MM.1S (cell line): ENCODE data around the gene LRRC63.

ENCODE experiments used
- DNase-seq: peaks from one replicate; pipeline ENCODE4 v3.0.0-alpha.2; 2015
- H2AFZ ChIP-seq: fragments of 300-600 bp; sonication (generic); 2 replicates; pipeline ENCODE4 v1.6.0; 2016; ENCODE audit warnings: antibody characterized with exemption, low read length
- H3F3A ChIP-seq: fragments of 300-600 bp; sonication (generic); 2 replicates; pipeline ENCODE4 v1.6.1; 2016; ENCODE audit warnings: mild to moderate bottlenecking, antibody characterized with exemption, low read length, moderate library complexity, mixed read lengths; ENCODE audit not compliant: insufficient read depth
- H3K27ac ChIP-seq: fragments of 300-600 bp; sonication (generic); 2 replicates; pipeline ENCODE4 v1.5.1; 2016; ENCODE audit warnings: mild to moderate bottlenecking, low read length
- H3K27me3 ChIP-seq: fragments of 300-600 bp; sonication (generic); replicated peaks from 2 replicates; pipeline ENCODE4 v1.6.0; 2016; ENCODE audit warnings: low read length; ENCODE audit not compliant: insufficient read depth
- H3K36me3 ChIP-seq: fragments of 300-600 bp; sonication (generic); replicated peaks from 2 replicates; pipeline ENCODE4 v1.6.1; 2016; ENCODE audit warnings: mild to moderate bottlenecking, low read length, mixed read lengths; ENCODE audit not compliant: insufficient read depth
- H3K4me1 ChIP-seq: fragments of 300-600 bp; sonication (generic); 2 replicates; pipeline ENCODE4 v1.6.1; 2016; ENCODE audit warnings: low read length, mixed read lengths
- H3K4me2 ChIP-seq: fragments of 300-600 bp; sonication (generic); 2 replicates; pipeline ENCODE4 v1.6.0; 2016; ENCODE audit warnings: low read depth, low read length
- H3K4me3 ChIP-seq: fragments of 300-600 bp; sonication (generic); 2 replicates; pipeline ENCODE4 v1.5.1; 2016; ENCODE audit warnings: low read length, mixed read lengths
- H3K79me2 ChIP-seq: fragments of 300-600 bp; sonication (generic); 2 replicates; pipeline ENCODE4 v1.6.1; 2016; ENCODE audit warnings: mixed run types, low read length, mixed read lengths
- H3K9ac ChIP-seq: fragments of 300-600 bp; sonication (generic); 2 replicates; pipeline ENCODE4 v1.6.1; 2016; ENCODE audit warnings: low read length, mixed read lengths
- H3K9me2 ChIP-seq: fragments of 300-600 bp; sonication (generic); replicated peaks from 2 replicates; pipeline ENCODE4 v1.6.1; 2016; ENCODE audit warnings: mild to moderate bottlenecking, low read length, mixed read lengths; ENCODE audit not compliant: insufficient read depth
- H3K9me3 ChIP-seq: fragments of 300-600 bp; sonication (generic); replicated peaks from 2 replicates; pipeline ENCODE4 v1.6.1; 2016; ENCODE audit warnings: mild to moderate bottlenecking, low read length, mixed read lengths; ENCODE audit not compliant: insufficient read depth
- H4K20me1 ChIP-seq: fragments of 300-600 bp; sonication (generic); 2 replicates; pipeline ENCODE4 v1.6.1; 2016; ENCODE audit warnings: mild to moderate bottlenecking, low read length, moderate library complexity, mixed read lengths; ENCODE audit not compliant: insufficient read depth
- EZH2 ChIP-seq: fragments of 300-600 bp; sonication (generic); optimal IDR thresholded peaks from 2 replicates; pipeline ENCODE3; 2017; ENCODE audit warnings: low read depth, mild to moderate bottlenecking, antibody characterized with exemption, low read length, mixed read lengths
- EZH2phosphoT487 ChIP-seq: fragments of 300-600 bp; sonication (generic); IDR thresholded peaks from 2 replicates; pipeline ENCODE4 v1.6.1; 2018; ENCODE audit warnings: antibody characterized with exemption, low read length
- TF ChIP-seq, protein P1 (sequence below): fragments of 300-600 bp; sonication (generic); IDR thresholded peaks from 2 replicates; pipeline ENCODE4 v1.5.1; 2016; ENCODE audit warnings: antibody characterized with exemption, low read length, mixed read lengths

LRRC63 gene

DNA sequence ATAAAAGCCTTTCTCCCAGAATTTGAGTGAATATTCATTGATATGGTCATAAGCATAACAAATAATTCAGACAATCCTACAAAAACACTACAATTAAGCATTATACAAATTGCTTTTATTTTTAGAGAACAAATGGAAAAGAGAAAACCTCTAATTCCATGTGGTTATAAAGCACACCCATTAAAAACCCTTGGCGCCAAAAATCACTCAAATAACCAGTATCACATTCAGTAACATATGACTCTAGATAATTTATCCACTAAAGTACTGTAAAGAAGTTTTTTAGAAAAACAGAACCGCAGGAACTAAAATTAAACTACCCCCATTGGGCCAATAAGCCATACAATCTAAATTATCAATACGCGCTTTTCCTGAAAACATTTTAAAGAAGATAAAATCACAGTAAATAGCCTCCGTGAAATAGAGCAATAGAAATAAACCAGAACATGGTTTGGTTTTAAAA is 30.3 kb upstream of the LRRC63 start:
- Histone ChIP-seq H3K79me2 (peaks cover 70% of the 10 kb centered on the region), H2AFZ (no peak overlapping the region), H3K27me3 (no peaks in the 10 kb centered on the region), H3K4me2 (peak overlapping the region; percentile 66), H3F3A (peaks cover 40% of the 10 kb centered on the region), H3K4me3 (peak overlapping the region; percentile 81), H3K9me2 (no peaks in the 10 kb centered on the region), H3K36me3 (no peaks in the 10 kb centered on the region), H4K20me1 (peaks cover 9% of the 10 kb centered on the region), H3K9ac (peak overlapping the region; percentile 82), H3K4me1 (peaks cover 23% of the 10 kb centered on the region), H3K9me3 (no peaks in the 10 kb centered on the region), H3K27ac (peak overlapping the region; percentile 99)
- no peak for DNase-seq
- TF ChIP-seq, protein P1, sequence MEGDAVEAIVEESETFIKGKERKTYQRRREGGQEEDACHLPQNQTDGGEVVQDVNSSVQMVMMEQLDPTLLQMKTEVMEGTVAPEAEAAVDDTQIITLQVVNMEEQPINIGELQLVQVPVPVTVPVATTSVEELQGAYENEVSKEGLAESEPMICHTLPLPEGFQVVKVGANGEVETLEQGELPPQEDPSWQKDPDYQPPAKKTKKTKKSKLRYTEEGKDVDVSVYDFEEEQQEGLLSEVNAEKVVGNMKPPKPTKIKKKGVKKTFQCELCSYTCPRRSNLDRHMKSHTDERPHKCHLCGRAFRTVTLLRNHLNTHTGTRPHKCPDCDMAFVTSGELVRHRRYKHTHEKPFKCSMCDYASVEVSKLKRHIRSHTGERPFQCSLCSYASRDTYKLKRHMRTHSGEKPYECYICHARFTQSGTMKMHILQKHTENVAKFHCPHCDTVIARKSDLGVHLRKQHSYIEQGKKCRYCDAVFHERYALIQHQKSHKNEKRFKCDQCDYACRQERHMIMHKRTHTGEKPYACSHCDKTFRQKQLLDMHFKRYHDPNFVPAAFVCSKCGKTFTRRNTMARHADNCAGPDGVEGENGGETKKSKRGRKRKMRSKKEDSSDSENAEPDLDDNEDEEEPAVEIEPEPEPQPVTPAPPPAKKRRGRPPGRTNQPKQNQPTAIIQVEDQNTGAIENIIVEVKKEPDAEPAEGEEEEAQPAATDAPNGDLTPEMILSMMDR: no peak
- no peak for TF ChIP-seq EZH2phosphoT487
- no peak for TF ChIP-seq EZH2

GRCh38 chr13:46181840-46182490 is 29.8 kb upstream of the LRRC63 start, which contains the start of gene LCP1:
Gene LCP1, minus strand, starts transcription at chr13:46182177. Its CDS starts 22,515 bp downstream, at chr13:46159662.
- Histone ChIP-seq H3K36me3 (no peaks in the 10 kb centered on the region), H3K27me3 (no peaks in the 10 kb centered on the region), H3K9ac (peak within 1 kb of the TSS; percentile 82), H4K20me1 (peaks cover 9% of the 10 kb centered on the region), H3K27ac (peak within 1 kb of the TSS; percentile 99), H3K79me2 (peaks cover 65% of the 10 kb centered on the region), H3K4me2 (peak within 1 kb of the TSS; percentile 89), H3K9me3 (no peaks in the 10 kb centered on the region), H3K9me2 (no peaks in the 10 kb centered on the region), H2AFZ (peak within 1 kb of the TSS; percentile 74), H3K4me3 (peak within 1 kb of the TSS; percentile 81), H3F3A (peaks cover 39% of the 10 kb centered on the region), H3K4me1 (peaks cover 21% of the 10 kb centered on the region; the same call in 1 of the 2 replicates)
- peak; percentile 91 for DNase-seq
- TF ChIP-seq, protein P1: no peak
- TF ChIP-seq EZH2: no peak

DNA sequence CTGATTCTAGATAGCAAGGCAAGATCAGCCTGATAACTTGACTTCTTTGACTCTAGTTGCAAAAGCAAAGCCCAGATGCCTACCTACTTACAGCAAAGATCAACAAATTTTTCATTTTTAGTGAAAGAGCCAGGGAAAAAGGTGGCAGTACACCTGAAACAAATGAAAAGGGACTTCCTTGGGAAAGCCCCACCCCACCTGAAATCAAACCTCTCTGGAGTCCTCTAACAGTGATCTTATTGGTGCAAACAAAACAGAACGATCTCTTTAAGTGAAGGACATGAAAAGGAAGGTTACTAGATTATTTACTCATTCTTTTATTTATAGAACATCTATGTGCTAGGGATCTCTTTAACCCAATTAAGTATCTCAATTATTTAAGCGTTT is 29.2 kb upstream of the LRRC63 start:
- peak; percentile 33 for DNase-seq
- no peak overlapping the region for H2AFZ ChIP-seq
- H3K36me3 ChIP-seq: no peaks in the 10 kb centered on the region
- H3K4me1 ChIP-seq: peaks cover 21% of the 10 kb centered on the region; the same call in 1 of the 2 replicates
- peaks cover 60% of the 10 kb centered on the region for H3K79me2 ChIP-seq
- peaks cover 9% of the 10 kb centered on the region for H4K20me1 ChIP-seq
- no peaks in the 10 kb centered on the region for H3K9me3 ChIP-seq
- H3K27ac ChIP-seq: peak overlapping the region; percentile 99
- H3F3A ChIP-seq: peaks cover 36% of the 10 kb centered on the region
- no peaks in the 10 kb centered on the region for H3K27me3 ChIP-seq
- no peak for TF ChIP-seq EZH2phosphoT487
- TF ChIP-seq, protein P1: no peak
- TF ChIP-seq EZH2: no peak
- peak overlapping the region; percentile 89 for H3K4me2 ChIP-seq
- peak overlapping the region; percentile 59 for H3K4me3 ChIP-seq
- H3K9ac ChIP-seq: peak overlapping the region; percentile 82
- H3K9me2 ChIP-seq: no peaks in the 10 kb centered on the region
